Measurements from ENCODE around the gene MTR.
"Not testable (repeated sequence)": the region's sequence is repeated elsewhere in the genome, so short reads cannot be mapped to it uniquely, and the experiment has no call there.

The MTR gene

GRCh38 chr1:236908669-236909068, 113.6 kb downstream of the MTR start:
- no peak for DNase-seq

GRCh38 chr1:236911047-236911446, 116.0 kb downstream of the MTR start:
- not testable (repeated sequence) for DNase-seq

- no peak for DNase-seq
These were observed 118.4 kb downstream of the MTR start for GRCh38 chr1:236913371-236914037.

GRCh38 chr1:236914375-236914774, 119.3 kb downstream of the MTR start:
- no peak for DNase-seq

GRCh38 chr1:236916131-236916800, 121.2 kb downstream of the MTR start:
- DNase-seq: no peak

- no peak for DNase-seq
These were observed 122.4 kb downstream of the MTR start for GRCh38 chr1:236917448-236917847.

- DNase-seq: no peak
These were observed 125.3 kb downstream of the MTR start for GRCh38 chr1:236920286-236920894.

GRCh38 chr1:236921610-236922009, 126.5 kb downstream of the MTR start:
- no peak for DNase-seq

GRCh38 chr1:236922190-236922589, 127.1 kb downstream of the MTR start:
- no peak for DNase-seq

GRCh38 chr1:236925386-236925785, 130.3 kb downstream of the MTR start:
- no peak for DNase-seq

GRCh38 chr1:236930503-236930902, 135.4 kb downstream of the MTR start:
- no peak for DNase-seq

- DNase-seq: no peak
These were observed 143.7 kb downstream of the MTR start for GRCh38 chr1:236938760-236939159.

- no peak for DNase-seq
These were observed 147.3 kb downstream of the MTR start for GRCh38 chr1:236942431-236942830.

- DNase-seq: no peak
These were observed 149.5 kb downstream of the MTR start for GRCh38 chr1:236944556-236944955.

- DNase-seq: no peak
These were observed 149.9 kb downstream of the MTR start for GRCh38 chr1:236945002-236945401.

GRCh38 chr1:236947794-236948193, 152.7 kb downstream of the MTR start:
- no peak for DNase-seq

- DNase-seq: no peak
These were observed 153.3 kb downstream of the MTR start for GRCh38 chr1:236948381-236948780.

GRCh38 chr1:236948996-236949395, 153.9 kb downstream of the MTR start:
- no peak for DNase-seq

GRCh38 chr1:236950365-236950764, 155.3 kb downstream of the MTR start:
- DNase-seq: no peak

- DNase-seq: no peak
These were observed 156.6 kb downstream of the MTR start for GRCh38 chr1:236951672-236952071.

- no peak for DNase-seq
These were observed 157.3 kb downstream of the MTR start for GRCh38 chr1:236952246-236953003.

- no peak for DNase-seq
These were observed 158.1 kb downstream of the MTR start for GRCh38 chr1:236953151-236953700.

Data from DMS153 (cell line).